GM11168 (cell line): Measurements from ENCODE around the gene SAMD8.

ENCODE experiments used
- in situ Hi-C: fragments of 300-500 bp; cut with MboI; formaldehyde crosslinking; loops from one replicate; pipeline ENCODE4 v1.12.0; 2022; ENCODE audit warnings: low sequenced_read_pairs; ENCODE audit not compliant: unreplicated experiment

SAMD8 gene

GRCh38 chr10:75111365-75111906 lies at the start of gene SAMD8:
Gene SAMD8 (plus strand): TSS chr10:75111656. CDS start chr10:75150529, 38,873 bp downstream.
- in situ Hi-C loops = no loop called here

GRCh38 chr10:75061709-75062505 lies 49.5 kb upstream of the SAMD8 start:
- in situ Hi-C loops = no loop called here

GRCh38 chr10:75062506-75063299 lies 48.8 kb upstream of the SAMD8 start:
- in situ Hi-C loops = no loop called here

- in situ Hi-C loops = no loop called here
Observed at GRCh38 chr10:75063461-75064230, 47.8 kb upstream of the SAMD8 start.

GRCh38 chr10:75065076-75065475 lies 46.4 kb upstream of the SAMD8 start:
- in situ Hi-C loops = no loop called here

GRCh38 chr10:75066271-75066670 lies 45.2 kb upstream of the SAMD8 start:
- in situ Hi-C loops = no loop called here

GRCh38 chr10:75067272-75067671 lies 44.2 kb upstream of the SAMD8 start:
- in situ Hi-C loops = no loop called here

- in situ Hi-C loops = no loop called here
Observed at GRCh38 chr10:75068523-75068922, 42.9 kb upstream of the SAMD8 start.

- in situ Hi-C loops = no loop called here
Observed at GRCh38 chr10:75070476-75070875, 41.0 kb upstream of the SAMD8 start.

GRCh38 chr10:75070961-75071428 lies 40.5 kb upstream of the SAMD8 start:
- in situ Hi-C loops = no loop called here

GRCh38 chr10:75071756-75072155 lies 39.7 kb upstream of the SAMD8 start:
- in situ Hi-C loops = no loop called here

GRCh38 chr10:75072727-75073126 lies 38.7 kb upstream of the SAMD8 start:
- in situ Hi-C loops = no loop called here

GRCh38 chr10:75073442-75073841 lies 38.0 kb upstream of the SAMD8 start:
- in situ Hi-C loops = no loop called here

- in situ Hi-C loops = no loop called here
Observed at GRCh38 chr10:75074711-75075445, 36.6 kb upstream of the SAMD8 start.

GRCh38 chr10:75076348-75076747 lies 35.1 kb upstream of the SAMD8 start:
- in situ Hi-C loops = no loop called here

- in situ Hi-C loops = no loop called here
Observed at GRCh38 chr10:75079436-75080083, 31.9 kb upstream of the SAMD8 start.

GRCh38 chr10:75080554-75080953 lies 30.9 kb upstream of the SAMD8 start:
- in situ Hi-C loops = no loop called here

- in situ Hi-C loops = no loop called here
Observed at GRCh38 chr10:75081379-75081778, 30.1 kb upstream of the SAMD8 start.
